H1 (cell line): ENCODE data around the gene TSEN54. TPM values are rescaled to one million over a fixed set of nuclear protein-coding genes. Genes with fewer than 3 reads are reported as not detected.

ENCODE experiments used
- CTCF ChIA-PET: fragments of 300-600 bp; sonication (Branson Sonifier 250); formaldehyde crosslinking; loops from one replicate; lab custom pipeline; 2021; ENCODE audit not compliant: partially characterized antibody; lab: Charles Lee
- POLR2A ChIA-PET: fragments of 300-600 bp; sonication (Branson Sonifier 250); formaldehyde crosslinking; loops from one replicate; lab custom pipeline; 2021; ENCODE audit warnings: inconsistent platforms; ENCODE audit not compliant: partially characterized antibody; lab: Charles Lee
- DNase-seq, 2 experiments: peaks; one replicate each; pipeline versions ENCODE4 v3.0.0 to v3.0.0-alpha.2; 2010 to 2022; ENCODE audit warnings: low spot score in 2 of 2, low read depth in 1 of 2, mixed read lengths in 1 of 2
- FAIRE-seq: peaks from 2 replicates; lab custom pipeline; 2011; peaks lifted over from hg19 to GRCh38; lab: Jason Lieb, UNC
- H2AFZ ChIP-seq: 2 replicates; pipeline ENCODE4 v1.8.1; 2012; ENCODE audit warnings: low read length, inconsistent platforms
- H2AK5ac ChIP-seq: 2 replicates; pipeline ENCODE4 v1.6.1; 2013; ENCODE audit warnings: low read depth, low read length
- H2BK120ac ChIP-seq: replicated peaks from 2 replicates; pipeline ENCODE3; 2013; ENCODE audit warnings: low read depth, low read length, inconsistent platforms
- H2BK12ac ChIP-seq: 2 replicates; pipeline ENCODE4 v1.6.1; 2013; ENCODE audit warnings: low read depth, low read length
- H2BK15ac ChIP-seq: 2 replicates; pipeline ENCODE4 v1.6.1; 2013; ENCODE audit warnings: low read length
- H2BK20ac ChIP-seq: 2 replicates; pipeline ENCODE4 v1.6.1; 2013; ENCODE audit warnings: low read length
- H2BK5ac ChIP-seq: 2 replicates; pipeline ENCODE4 v1.6.1; 2013; ENCODE audit warnings: low read depth, low read length
- H3K14ac ChIP-seq: 2 replicates; pipeline ENCODE4 v1.6.1; 2013; ENCODE audit warnings: inconsistent platforms; ENCODE audit not compliant: insufficient read length
- H3K18ac ChIP-seq: 2 replicates; pipeline ENCODE4 v1.6.1; 2013; ENCODE audit warnings: low read length; ENCODE audit errors: extremely low read depth
- H3K23ac ChIP-seq: 2 replicates; pipeline ENCODE4 v1.6.1; 2013; ENCODE audit warnings: inconsistent platforms; ENCODE audit not compliant: insufficient read length
- H3K23me2 ChIP-seq: 2 replicates; pipeline ENCODE4 v1.6.1; 2013; ENCODE audit warnings: low read depth, low read length
- H3K27ac ChIP-seq: 2 replicates; pipeline ENCODE4 v1.6.1; 2011; ENCODE audit warnings: low read depth, low read length, inconsistent platforms
- H3K27me3 ChIP-seq, 4 experiments: replicated peaks in 1 of 4; 1 replicate in 1 of 4; 2 replicates in 3 of 4; pipeline versions ENCODE4 v1.6.1 to v1.8.1; 2011 to 2013; ENCODE audit warnings: low read length in 3 of 4, mild to moderate bottlenecking in 3 of 4, inconsistent platforms in 2 of 4, mixed read lengths in 2 of 4, moderate library complexity in 1 of 4; ENCODE audit not compliant: control insufficient read depth in 3 of 4, insufficient read depth in 3 of 4; ENCODE audit errors: extremely low read depth in 1 of 4
- H3K36me3 ChIP-seq, 4 experiments: 2 replicates each; pipeline versions ENCODE4 v1.6.1 to v1.8.1; 2011 to 2013; ENCODE audit warnings: mild to moderate bottlenecking in 4 of 4, low read length in 3 of 4, moderate library complexity in 2 of 4, control low read depth in 1 of 4, inconsistent platforms in 1 of 4; ENCODE audit not compliant: insufficient read depth in 4 of 4, control insufficient read depth in 2 of 4
- H3K4ac ChIP-seq: replicated peaks from 2 replicates; pipeline ENCODE3; 2013; ENCODE audit warnings: low read length, low read depth, mixed read lengths, inconsistent platforms; ENCODE audit not compliant: insufficient read length
- H3K4me1 ChIP-seq, 4 experiments: replicated peaks in 1 of 4; 1 replicate in 1 of 4; 2 replicates in 3 of 4; pipeline versions ENCODE4 v1.6.1 to v1.8.1; 2011 to 2013; ENCODE audit warnings: low read length in 3 of 4, inconsistent platforms in 2 of 4, mixed read lengths in 1 of 4; ENCODE audit not compliant: insufficient read depth in 4 of 4, control insufficient read depth in 3 of 4
- H3K4me2 ChIP-seq, 2 experiments: 2 replicates each; pipeline versions ENCODE4 v1.6.1 to v1.8.1; 2011 to 2013; ENCODE audit warnings: low read depth in 2 of 2, low read length in 2 of 2, control low read depth in 1 of 2, inconsistent platforms in 1 of 2, mild to moderate bottlenecking in 1 of 2; ENCODE audit not compliant: insufficient read depth in 1 of 2
- H3K4me3 ChIP-seq, 4 experiments: fragments of 200-600, 300-600 bp in 1 of 4; sonication (generic), shearing (Covaris generic), sonication (Bioruptor Twin) in 1 of 4; 2 replicates each; pipeline versions ENCODE4 v1.5.1 to v1.8.1; 2011 to 2016; ENCODE audit warnings: low read length in 4 of 4, low read depth in 3 of 4, control low read depth in 2 of 4, inconsistent platforms in 2 of 4, mild to moderate bottlenecking in 2 of 4, mixed read lengths in 1 of 4, moderate library complexity in 1 of 4; ENCODE audit not compliant: insufficient read depth in 2 of 4; ENCODE audit errors: extremely low read depth in 1 of 4
- H3K56ac ChIP-seq: replicated peaks from 2 replicates; pipeline ENCODE3; 2013; ENCODE audit warnings: low read depth, mild to moderate bottlenecking, mixed read lengths, low read length, inconsistent platforms; ENCODE audit not compliant: insufficient read length
- H3K79me1 ChIP-seq: 2 replicates; pipeline ENCODE4 v1.6.1; 2013; ENCODE audit warnings: low read depth, low read length, control low read depth
- H3K79me2 ChIP-seq, 2 experiments: 2 replicates each; pipeline versions ENCODE4 v1.6.1 to v1.8.1; 2012 to 2013; ENCODE audit warnings: low read length in 2 of 2, mild to moderate bottlenecking in 2 of 2, inconsistent platforms in 1 of 2; ENCODE audit not compliant: insufficient read depth in 2 of 2, control insufficient read depth in 1 of 2
- H3K9ac ChIP-seq, 4 experiments: replicated peaks in 1 of 4; 1 replicate in 1 of 4; 2 replicates in 3 of 4; pipeline versions ENCODE4 v1.6.1 to v1.8.1; 2011 to 2013; ENCODE audit warnings: low read depth in 3 of 4, low read length in 3 of 4, control low read depth in 2 of 4, mild to moderate bottlenecking in 2 of 4, moderate library complexity in 2 of 4, inconsistent platforms in 1 of 4; ENCODE audit errors: extremely low read depth in 1 of 4
- H3K9me3 ChIP-seq, 2 experiments: 2 replicates each; pipeline versions ENCODE4 v1.6.1 to v1.8.1; 2012 to 2013; ENCODE audit warnings: mild to moderate bottlenecking in 2 of 2, moderate library complexity in 2 of 2, control low read depth in 1 of 2, inconsistent platforms in 1 of 2, low read depth in 1 of 2, low read length in 1 of 2, mixed read lengths in 1 of 2; ENCODE audit not compliant: insufficient read depth in 2 of 2
- H4K20me1 ChIP-seq, 2 experiments: replicated peaks in 1 of 2; 2 replicates each; pipeline versions ENCODE3 to v1.8.1; 2011 to 2013; ENCODE audit warnings: inconsistent platforms in 2 of 2, low read length in 2 of 2, mild to moderate bottlenecking in 1 of 2; ENCODE audit not compliant: insufficient read depth in 2 of 2, control insufficient read depth in 1 of 2
- H4K5ac ChIP-seq: 2 replicates; pipeline ENCODE4 v1.6.1; 2013; ENCODE audit warnings: low read length, low read depth, mixed read lengths, inconsistent platforms; ENCODE audit not compliant: insufficient read length
- H4K8ac ChIP-seq: 2 replicates; pipeline ENCODE4 v1.8.0; 2013; ENCODE audit warnings: mild to moderate bottlenecking, moderate library complexity, low read length, inconsistent platforms; ENCODE audit not compliant: insufficient read depth; ENCODE audit errors: extremely low read depth
- H4K91ac ChIP-seq: replicated peaks from 2 replicates; pipeline ENCODE3; 2013; ENCODE audit warnings: low read length, mixed read lengths, inconsistent platforms; ENCODE audit not compliant: insufficient read length
- ASH2L ChIP-seq: fragments of 200-600, 300-600 bp; sonication (generic); IDR thresholded peaks from one replicate; pipeline ENCODE4 v1.7.1; 2017; ENCODE audit warnings: low read length
- CEBPB ChIP-seq: IDR thresholded peaks from 2 replicates; pipeline ENCODE4 v1.6.1; 2012; ENCODE audit warnings: low read depth, low read length
- EZH2 ChIP-seq: fragments of 200-600 bp; sonication (generic); IDR thresholded peaks from 2 replicates; pipeline ENCODE4 v1.7.1; 2012; ENCODE audit warnings: low read depth, mild to moderate bottlenecking, moderate library complexity, low read length, inconsistent platforms; ENCODE audit not compliant: severe bottlenecking
- FOSL1 ChIP-seq: IDR thresholded peaks from 2 replicates; pipeline ENCODE4 v1.6.1; 2011; ENCODE audit warnings: mild to moderate bottlenecking, low read depth, low read length, moderate library complexity; ENCODE audit not compliant: insufficient read depth
- KDM1A ChIP-seq: fragments of 200-600, 300-600 bp; sonication (generic); IDR thresholded peaks from 2 replicates; pipeline ENCODE4 v1.7.1; 2016; ENCODE audit warnings: mild to moderate bottlenecking, low read length, borderline replicate concordance
- PHF8 ChIP-seq: fragments of 200-600 bp; sonication (generic); conservative IDR thresholded peaks from 2 replicates; pipeline ENCODE4 v1.7.1; 2012; ENCODE audit warnings: low read depth, mild to moderate bottlenecking, inconsistent platforms, low read length, moderate library complexity
- SP1 ChIP-seq: IDR thresholded peaks from 2 replicates; pipeline ENCODE4 v1.6.1; 2011; ENCODE audit warnings: low read depth, low read length
- WGBS, 2 experiments: shearing (Covaris generic) in 1 of 2; methylation state at CpG; one replicate each; pipeline versions ENCODE4 v1.1.6 to v1.1.7; 2013 to 2015; ENCODE audit warnings: low lambda C conversion rate in 2 of 2, mixed read lengths in 2 of 2, inconsistent platforms in 1 of 2, low coverage in 1 of 2, missing lambda C conversion rate in 1 of 2; ENCODE audit not compliant: insufficient replicate concordance in 2 of 2, insufficient coverage in 1 of 2, insufficient read length in 1 of 2; ENCODE audit errors: extremely low coverage in 1 of 2, missing lambda C conversion rate in 1 of 2; 5-methylcytosine and 5-hydroxymethylcytosine counted together
- polyA plus RNA-seq, 7 experiments: library from polyadenylated mRNA; depleted of rRNA in 3 of 7; stranded (reverse) in 5 of 7; unstranded in 2 of 7; fragments of >200 nt in 5 of 7; fragments of 200-250 nt in 2 of 7; gene quantifications; 1 replicate in 5 of 7; 2 replicates in 1 of 7; 4 replicates in 1 of 7; pipeline versions ENCODE4 v1.2.1 to v1.2.3, GENCODE V29; 2011 to 2013; ENCODE audit warnings: missing spikeins in 2 of 7, mixed read lengths in 2 of 7
- total RNA-seq: library from RNA; stranded (reverse); fragmentation: NEBNext Ultra II Directional; extraction: Animal tissue kit (Norgen Biotek cat#: 25700); gene quantifications from 2 replicates; pipeline ENCODE4 v1.2.1, GENCODE V29; 2021
- TF ChIP-seq, protein P1 (sequence below): IDR thresholded peaks from 2 replicates; pipeline ENCODE4 v1.6.1; 2011; ENCODE audit warnings: low read length, improper control_type of control experiment

Gene TSEN54
- total and polyA plus RNA-seq, 2 of the 8 experiments (the other 6 are each of a cell fraction or from before 2014, with no cell fraction given): 43.6 to 60.3 TPM

- Histone ChIP-seq H2BK5ac (no peak overlapping the region), H3K27ac (no peak overlapping the region), H2BK12ac (no peak overlapping the region), H3K4ac (no peak overlapping the region), H4K8ac (no peak overlapping the region), H2AFZ (no peak overlapping the region), H3K36me3 (no peaks in the 10 kb centered on the region), H4K20me1 (peaks cover 2 to 39% of the 10 kb centered on the region in 2 experiments), H3K14ac (no peak overlapping the region), H3K9me3 (no peaks in the 10 kb centered on the region), H2AK5ac (no peak overlapping the region), H2BK15ac (no peak overlapping the region), H3K56ac (no peak overlapping the region), H3K27me3 (no peaks in the 10 kb centered on the region), H3K23me2 (peaks cover 18% of the 10 kb centered on the region), H3K18ac (no peak overlapping the region), H2BK120ac (no peak overlapping the region), H4K5ac (no peak overlapping the region), H4K91ac (no peak overlapping the region), H2BK20ac (no peak overlapping the region), H3K9ac (no peak overlapping the region), H3K79me2 (peaks cover 0 to 16% of the 10 kb centered on the region in 2 experiments; a peak in 1 of 4 replicates), H3K4me3 (no peak overlapping the region), H3K79me1 (peaks cover 3% of the 10 kb centered on the region), H3K4me1 (peaks cover 0 to 17% (median 8%) of the 10 kb centered on the region in 4 experiments; a peak in 6 of 7 replicates), H3K23ac (no peak overlapping the region), H3K4me2 (no peak overlapping the region; a peak in 1 of 4 replicates)
- FAIRE-seq (no peak), DNase-seq (no peak)
- WGBS, 2 experiments: 80% methylated on average over 10 of the region's 10 CpGs; no CpG with 5 or more reads in 1 of the 2 experiments
- ChIA-PET CTCF (interaction anchor here (0.8 to 3.9 kb wide), 7 partner anchors 9 to 273 kb away, joined by 3 to 31 read pairs (median 4); no protein-coding TSS in a partner anchor), POLR2A (interaction anchor here (2.0 to 4.5 kb wide), 2 partner anchors 8 to 13 kb away, joined by 7 to 35 read pairs; no protein-coding TSS in a partner anchor)
- TF ChIP-seq ASH2L (no peak), CEBPB (no peak), FOSL1 (no peak), EZH2 (no peak), SP1 (no peak), PHF8 (no peak), KDM1A (peak; percentile 85; the same call in 1 of the 2 replicates)
- TF ChIP-seq, protein P1, sequence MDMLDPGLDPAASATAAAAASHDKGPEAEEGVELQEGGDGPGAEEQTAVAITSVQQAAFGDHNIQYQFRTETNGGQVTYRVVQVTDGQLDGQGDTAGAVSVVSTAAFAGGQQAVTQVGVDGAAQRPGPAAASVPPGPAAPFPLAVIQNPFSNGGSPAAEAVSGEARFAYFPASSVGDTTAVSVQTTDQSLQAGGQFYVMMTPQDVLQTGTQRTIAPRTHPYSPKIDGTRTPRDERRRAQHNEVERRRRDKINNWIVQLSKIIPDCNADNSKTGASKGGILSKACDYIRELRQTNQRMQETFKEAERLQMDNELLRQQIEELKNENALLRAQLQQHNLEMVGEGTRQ: no peak
Measured at GRCh38 chr17:75512926-75513640, 3.2 kb upstream of the TSEN54 start.
